Endodermal cell (in vitro differentiated cells): ENCODE data around the gene IL6ST. TPM values are rescaled to one million over a fixed set of nuclear protein-coding genes. Genes with fewer than 3 reads are reported as not detected.

Source experiments
- DNase-seq: peaks from one replicate; pipeline ENCODE4 v3.0.0-alpha.2; 2017
- H3K27ac ChIP-seq: 2 replicates; pipeline ENCODE4 v1.5.1; 2013; ENCODE audit warnings: mild to moderate bottlenecking, low read depth, low read length, moderate library complexity
- H3K27me3 ChIP-seq: 2 replicates; pipeline ENCODE4 v1.6.1; 2013; ENCODE audit warnings: mild to moderate bottlenecking, low read length, moderate library complexity; ENCODE audit not compliant: insufficient read depth, control insufficient read depth, poor library complexity, severe bottlenecking
- H3K36me3 ChIP-seq: 2 replicates; pipeline ENCODE4 v1.7.0; 2013; ENCODE audit warnings: mild to moderate bottlenecking, low read length, moderate library complexity; ENCODE audit not compliant: control insufficient read depth, insufficient read depth
- H3K4me1 ChIP-seq: one replicate; pipeline ENCODE4 v1.7.0; 2013; ENCODE audit warnings: low read length; ENCODE audit not compliant: control insufficient read depth, insufficient read depth
- H3K4me3 ChIP-seq: 2 replicates; pipeline ENCODE4 v1.5.1; 2013; ENCODE audit warnings: mild to moderate bottlenecking, low read length, moderate library complexity
- H3K9ac ChIP-seq: 2 replicates; pipeline ENCODE4 v1.6.1; 2013; ENCODE audit warnings: mild to moderate bottlenecking, low read length, moderate library complexity; ENCODE audit not compliant: poor library complexity, severe bottlenecking; ENCODE audit errors: extremely low read depth
- H3K9me3 ChIP-seq: 2 replicates; pipeline ENCODE4 v1.6.1; 2013; ENCODE audit warnings: mild to moderate bottlenecking, low read length, moderate library complexity; ENCODE audit not compliant: control insufficient read depth
- H3K27ac Mint-ChIP-seq: 2 replicates; pipeline ENCODE4 v1.8.0; 2020; ENCODE audit warnings: mixed read lengths
- H3K27me3 Mint-ChIP-seq: 2 replicates; pipeline ENCODE4 v1.8.0; 2021; ENCODE audit warnings: mild to moderate bottlenecking, mixed read lengths; ENCODE audit not compliant: insufficient read depth
- H3K36me3 Mint-ChIP-seq: 2 replicates; pipeline ENCODE4 v1.8.0; 2020; ENCODE audit warnings: low read depth, mixed read lengths
- H3K4me1 Mint-ChIP-seq: 2 replicates; pipeline ENCODE4 v1.8.0; 2020; ENCODE audit warnings: mixed read lengths
- H3K4me3 Mint-ChIP-seq: 2 replicates; pipeline ENCODE4 v1.8.0; 2020; ENCODE audit warnings: mild to moderate bottlenecking, moderate library complexity, mixed read lengths
- H3K9me3 Mint-ChIP-seq: 2 replicates; pipeline ENCODE4 v1.8.0; 2020; ENCODE audit warnings: mild to moderate bottlenecking, mixed read lengths
- CTCF ChIP-seq: fragments of 200-600 bp; sonication (generic); conservative IDR thresholded peaks from 2 replicates; pipeline ENCODE4 v1.5.0; 2021; ENCODE audit warnings: antibody characterized with exemption, mild to moderate bottlenecking
- WGBS, 2 experiments: methylation state at CpG; one replicate each; pipeline versions ENCODE4 v1.1.5 to v1.1.7; 2013; ENCODE audit warnings: missing lambda C conversion rate in 2 of 2, mixed read lengths in 1 of 2; ENCODE audit not compliant: insufficient coverage in 1 of 2, insufficient read length in 1 of 2; 5-methylcytosine and 5-hydroxymethylcytosine counted together
- total RNA-seq, 2 donors: library from RNA; stranded (reverse); fragmentation: NEBNext Ultra II Directional in 1 of 2; extraction: Animal tissue kit (Norgen Biotek cat#: 25700) in 1 of 2; gene quantifications; 2 replicates in 1 of 2; 3 replicates in 1 of 2; pipeline ENCODE4 v1.2.1, GENCODE V29; 2021

The IL6ST gene
- total RNA-seq, 2 donors from 2014 or later: 26.3 to 30.4 TPM

GRCh38 chr5:55897905-55898304 lies 96.9 kb downstream of the IL6ST start:
- H3K27ac ChIP-seq: no peak overlapping the region
- no peak for TF ChIP-seq CTCF
- WGBS, 2 experiments: 87 to 95% methylated on average over 10 to 14 of the region's 14 CpGs
- H3K27me3 ChIP-seq: no peaks in the 10 kb centered on the region
- H3K4me3 ChIP-seq: no peak overlapping the region
- no peaks in the 10 kb centered on the region for H3K36me3 ChIP-seq
- peaks cover 2% of the 10 kb centered on the region for H3K27me3 Mint-ChIP-seq
- H3K4me1 Mint-ChIP-seq: no peaks in the 10 kb centered on the region
- no peak overlapping the region for H3K4me3 Mint-ChIP-seq
- H3K4me1 ChIP-seq: no peaks in the 10 kb centered on the region
- no peaks in the 10 kb centered on the region for H3K9me3 ChIP-seq
- H3K9ac ChIP-seq: no peak overlapping the region
- no peaks in the 10 kb centered on the region for H3K9me3 Mint-ChIP-seq
- H3K36me3 Mint-ChIP-seq: no peaks in the 10 kb centered on the region
- H3K27ac Mint-ChIP-seq: no peak overlapping the region
- DNase-seq: no peak

- no peaks in the 10 kb centered on the region for H3K36me3 ChIP-seq
- no peaks in the 10 kb centered on the region for H3K9me3 Mint-ChIP-seq
- no peak for TF ChIP-seq CTCF
- no peaks in the 10 kb centered on the region for H3K4me1 Mint-ChIP-seq
- H3K9ac ChIP-seq: no peak overlapping the region
- H3K27me3 Mint-ChIP-seq: peaks cover 2% of the 10 kb centered on the region
- H3K4me3 Mint-ChIP-seq: no peak overlapping the region
- no peak overlapping the region for H3K27ac Mint-ChIP-seq
- DNase-seq: no peak
- H3K4me1 ChIP-seq: no peaks in the 10 kb centered on the region
- no peak overlapping the region for H3K4me3 ChIP-seq
- WGBS, 2 experiments: 89 to 98% methylated on average over 4 to 8 of the region's 8 CpGs
- no peaks in the 10 kb centered on the region for H3K27me3 ChIP-seq
- H3K27ac ChIP-seq: no peak overlapping the region
- H3K9me3 ChIP-seq: no peaks in the 10 kb centered on the region
- no peaks in the 10 kb centered on the region for H3K36me3 Mint-ChIP-seq
Observed at GRCh38 chr5:55897206-55897894, 97.4 kb downstream of the IL6ST start.

GRCh38 chr5:55896663-55897062 lies 98.1 kb downstream of the IL6ST start:
- Mint-ChIP-seq H3K27ac (no peak overlapping the region), H3K4me1 (no peaks in the 10 kb centered on the region), H3K27me3 (peaks cover 2% of the 10 kb centered on the region), H3K9me3 (no peaks in the 10 kb centered on the region), H3K36me3 (no peaks in the 10 kb centered on the region), H3K4me3 (no peak overlapping the region)
- Histone ChIP-seq H3K9ac (no peak overlapping the region), H3K36me3 (no peaks in the 10 kb centered on the region), H3K27ac (no peak overlapping the region), H3K27me3 (no peaks in the 10 kb centered on the region), H3K9me3 (no peaks in the 10 kb centered on the region), H3K4me1 (no peaks in the 10 kb centered on the region), H3K4me3 (no peak overlapping the region)
- WGBS, 2 experiments: 82% methylated on average over 2 of the region's 2 CpGs; no CpG with 5 or more reads in 1 of the 2 experiments
- DNase-seq: no peak
- TF ChIP-seq CTCF: no peak
